ENCODE results near the gene ASXL3. TPM values are rescaled to one million over a fixed set of nuclear protein-coding genes. Genes with fewer than 3 reads are reported as not detected.

The ASXL3 gene
- total and polyA plus RNA-seq, 7 donors: 0.01 to 0.41 (median 0.15) TPM; not detected in 2

GRCh38 chr18:33745151-33745795, 167.3 kb downstream of the ASXL3 start:
- 83 to 85% (median 84%) methylated on average over 8 of the region's 8 CpGs for WGBS, 3 donors
- Histone ChIP-seq H3K36me3 (ENCODE audit: insufficient read depth in 1 of 2, low read depth in 1 of 2) (no peaks in the 10 kb centered on the region), H3K27me3 (ENCODE audit: insufficient read depth in 3 of 3, low read length in 2 of 3) (no peaks in the 10 kb centered on the region), H3K4me3 (no peak overlapping the region), H3K27ac (no peak overlapping the region), H3K9me3 (no peaks in the 10 kb centered on the region), H3K4me1 (no peaks in the 10 kb centered on the region)
- DNase-seq (no peak), ATAC-seq (no peak)
- intact Hi-C loops (cut with DNase I): no loop called here
- no peak for TF ChIP-seq CTCF (IDR thresholded peaks at IDR 0.05)

GRCh38 chr18:33745871-33746545, 168.0 kb downstream of the ASXL3 start:
- Histone ChIP-seq H3K36me3 (ENCODE audit: insufficient read depth in 1 of 2, low read depth in 1 of 2) (no peaks in the 10 kb centered on the region), H3K9me3 (no peaks in the 10 kb centered on the region), H3K4me3 (no peak overlapping the region), H3K27me3 (ENCODE audit: insufficient read depth in 3 of 3, low read length in 2 of 3) (no peaks in the 10 kb centered on the region), H3K4me1 (no peaks in the 10 kb centered on the region), H3K27ac (no peak overlapping the region)
- intact Hi-C loops (cut with DNase I): no loop called here
- no peak for ATAC-seq
- TF ChIP-seq CTCF (IDR thresholded peaks at IDR 0.05): no peak
- WGBS, 3 donors: 78 to 83% (median 83%) methylated on average over 15 to 16 of the region's 16 CpGs
- DNase-seq: no peak

- Histone ChIP-seq H3K9me3 (no peaks in the 10 kb centered on the region), H3K27ac (no peak overlapping the region), H3K27me3 (ENCODE audit: insufficient read depth in 3 of 3, low read length in 2 of 3) (no peaks in the 10 kb centered on the region), H3K4me3 (no peak overlapping the region), H3K36me3 (ENCODE audit: insufficient read depth in 1 of 2, low read depth in 1 of 2) (no peaks in the 10 kb centered on the region), H3K4me1 (no peaks in the 10 kb centered on the region)
- intact Hi-C loops (cut with DNase I): no loop called here
- no peak for DNase-seq
- TF ChIP-seq CTCF (IDR thresholded peaks at IDR 0.05): no peak
- ATAC-seq: no peak
- 51 to 53% (median 51%) methylated on average over 9 of the region's 9 CpGs for WGBS, 3 donors
Observed at GRCh38 chr18:33749834-33750233, 171.8 kb downstream of the ASXL3 start.

- WGBS, 3 donors: 57 to 61% (median 58%) methylated on average over 3 of the region's 3 CpGs
- Histone ChIP-seq H3K36me3 (ENCODE audit: insufficient read depth in 1 of 2, low read depth in 1 of 2) (no peaks in the 10 kb centered on the region), H3K27me3 (ENCODE audit: insufficient read depth in 3 of 3, low read length in 2 of 3) (no peaks in the 10 kb centered on the region), H3K27ac (no peak overlapping the region), H3K4me1 (no peaks in the 10 kb centered on the region), H3K4me3 (no peak overlapping the region), H3K9me3 (no peaks in the 10 kb centered on the region)
- TF ChIP-seq CTCF (IDR thresholded peaks at IDR 0.05): no peak
- ATAC-seq: no peak
- no peak for DNase-seq
- intact Hi-C loops (cut with DNase I): no loop called here
Observed at GRCh38 chr18:33750366-33750765, 172.3 kb downstream of the ASXL3 start.

Data from psoas muscle (tissue), 8 donors.